ENCODE measurements around the gene TSPAN11.

Gene TSPAN11

GRCh38 chr12:30982413-30982812 is 55.9 kb downstream of the TSPAN11 start:
- no peak for DNase-seq

GRCh38 chr12:30985814-30986452 is 59.4 kb downstream of the TSPAN11 start:
- peak; percentile 61 for DNase-seq

- DNase-seq, result no peak
Measured at GRCh38 chr12:30988086-30988485, 61.5 kb downstream of the TSPAN11 start.

GRCh38 chr12:30988646-30989286 is 62.2 kb downstream of the TSPAN11 start:
- no peak for DNase-seq

- DNase-seq, result no peak
Measured at GRCh38 chr12:30989754-30990153, 63.2 kb downstream of the TSPAN11 start.

- DNase-seq, result no peak
Measured at GRCh38 chr12:30990316-30990715, 63.8 kb downstream of the TSPAN11 start.

- DNase-seq, result no peak
Measured at GRCh38 chr12:30990776-30991175, 64.2 kb downstream of the TSPAN11 start.

- no peak for DNase-seq
Measured at GRCh38 chr12:30991466-30991865, 64.9 kb downstream of the TSPAN11 start.

- DNase-seq, result no peak
Measured at GRCh38 chr12:30992381-30992780, 65.8 kb downstream of the TSPAN11 start.

- no peak for DNase-seq
Measured at GRCh38 chr12:30993766-30994165, 67.2 kb downstream of the TSPAN11 start.

GRCh38 chr12:30994274-30994673 is 67.7 kb downstream of the TSPAN11 start:
- DNase-seq, result no peak

GRCh38 chr12:30996255-30996654 is 69.7 kb downstream of the TSPAN11 start:
- DNase-seq, result no peak

GRCh38 chr12:30996752-30997151 is 70.2 kb downstream of the TSPAN11 start:
- DNase-seq, result no peak

GRCh38 chr12:30997685-30998440 is 71.3 kb downstream of the TSPAN11 start:
- no peak for DNase-seq

GRCh38 chr12:30999011-30999410 is 72.5 kb downstream of the TSPAN11 start:
- DNase-seq, result no peak

GRCh38 chr12:30999723-31000122 is 73.2 kb downstream of the TSPAN11 start:
- DNase-seq, result no peak

- no peak for DNase-seq
Measured at GRCh38 chr12:31000751-31001150, 74.2 kb downstream of the TSPAN11 start.

- no peak for DNase-seq
Measured at GRCh38 chr12:31001581-31002360, 75.2 kb downstream of the TSPAN11 start.

- DNase-seq, result no peak
Measured at GRCh38 chr12:31002361-31002725, 75.8 kb downstream of the TSPAN11 start.

GRCh38 chr12:31002999-31003398 is 76.5 kb downstream of the TSPAN11 start:
- no peak for DNase-seq

- no peak for DNase-seq
Measured at GRCh38 chr12:31003861-31004640, 77.5 kb downstream of the TSPAN11 start.

- no peak for DNase-seq
Measured at GRCh38 chr12:31004666-31005065, 78.1 kb downstream of the TSPAN11 start.

Measured in activated CD8-positive, alpha-beta memory T cell treated with anti-CD3 and anti-CD28 coated beads for 24 hours (primary cell).